GM12878 (cell line): Measurements from ENCODE around the gene CBLIF. TPM values are rescaled to one million over a fixed set of nuclear protein-coding genes. Genes with fewer than 3 reads are reported as not detected.

Experiments used
- ATAC-seq: fragments of 200-7000 bp; cut with Tn5 transposase; 3 replicates; pipeline ENCODE4 v1.9.1; 2020; ENCODE audit warnings: mild to moderate bottlenecking, moderate library complexity
- BruUV-seq: library from RNA; stranded (reverse); fragments of 400-500 nt; replicated peaks from 2 replicates; lab custom pipeline; 2021; lab: Mats Ljungman, UMichigan
- CTCF ChIA-PET: fragments of 300-600 bp; sonication (Branson Sonifier 250); formaldehyde crosslinking; extraction: SDS; loops from one replicate; lab custom pipeline; 2021; ENCODE audit warnings: inconsistent platforms; lab: Yijun Ruan, JAX
- POLR2A ChIA-PET: fragments of 350-600 bp; formaldehyde crosslinking; extraction: SDS; loops from one replicate; lab custom pipeline; 2021; ENCODE audit warnings: inconsistent platforms; lab: Charles Lee
- RAD21 ChIA-PET: fragments of 300-600 bp; sonication (Branson Sonifier 250); formaldehyde crosslinking; loops from one replicate; lab custom pipeline; 2023; ENCODE audit warnings: antibody characterized with exemption; ENCODE audit not compliant: unreplicated experiment; lab: Charles Lee
- SMC1A ChIA-PET: fragments of 300-600 bp; sonication (Branson Sonifier 250); formaldehyde crosslinking; loops from one replicate; lab custom pipeline; 2023; ENCODE audit not compliant: unreplicated experiment, uncharacterized antibody; lab: Charles Lee
- DNase-seq: peaks from one replicate; pipeline ENCODE4 v3.0.0-alpha.2; 2011; ENCODE audit warnings: low read depth, low spot score
- FAIRE-seq: peaks from 3 replicates; lab custom pipeline; 2011; peaks lifted over from hg19 to GRCh38; lab: Jason Lieb, UNC
- H2AFZ ChIP-seq: 2 replicates; pipeline ENCODE4 v1.6.0; 2011; ENCODE audit warnings: low read depth, low read length, control low read depth; ENCODE audit not compliant: control insufficient read depth
- H3K27ac ChIP-seq: 2 replicates; pipeline ENCODE4 v1.5.1; 2011; ENCODE audit warnings: control low read depth; ENCODE audit not compliant: control insufficient read depth, insufficient read depth
- H3K27me3 ChIP-seq, 2 experiments: replicated peaks in 1 of 2; 2 replicates each; pipeline versions ENCODE4 v1.6.0 to v1.6.1; 2011; ENCODE audit warnings: low read length in 1 of 2; ENCODE audit not compliant: control insufficient read depth in 2 of 2, insufficient read depth in 2 of 2
- H3K36me3 ChIP-seq, 2 experiments: 2 replicates each; pipeline ENCODE4 v1.5.1; 2011; ENCODE audit warnings: low read length in 1 of 2; ENCODE audit not compliant: control insufficient read depth in 2 of 2, insufficient read depth in 2 of 2
- H3K4me1 ChIP-seq: 2 replicates; pipeline ENCODE4 v1.6.1; 2011; ENCODE audit warnings: mild to moderate bottlenecking, low read length, moderate library complexity, mixed read lengths; ENCODE audit not compliant: control insufficient read depth, insufficient read depth
- H3K4me2 ChIP-seq: 2 replicates; pipeline ENCODE4 v1.6.0; 2011; ENCODE audit warnings: control low read depth; ENCODE audit not compliant: control insufficient read depth, insufficient read depth
- H3K4me3 ChIP-seq: fragments of 200-600 bp; sonication (generic); 2 replicates; pipeline ENCODE4 v1.5.1; 2016
- H3K79me2 ChIP-seq: 2 replicates; pipeline ENCODE4 v1.6.0; 2011; ENCODE audit warnings: low read length; ENCODE audit not compliant: control insufficient read depth, insufficient read depth
- H3K9ac ChIP-seq: 2 replicates; pipeline ENCODE4 v1.8.0; 2011; ENCODE audit warnings: low read length, control low read depth, mixed read lengths; ENCODE audit not compliant: control insufficient read depth, insufficient read depth
- H3K9me3 ChIP-seq: replicated peaks from 3 replicates; pipeline ENCODE4 v1.5.1; 2011; ENCODE audit warnings: mild to moderate bottlenecking, low read length; ENCODE audit not compliant: control insufficient read depth, insufficient read depth
- H4K20me1 ChIP-seq: 2 replicates; pipeline ENCODE4 v1.6.0; 2011; ENCODE audit not compliant: control insufficient read depth, insufficient read depth
- BACH1 ChIP-seq: fragments of 450-650 bp; IDR thresholded peaks from 2 replicates; pipeline ENCODE4 v1.6.1; 2017; ENCODE audit warnings: mild to moderate bottlenecking, borderline replicate concordance
- BHLHE40 ChIP-seq, 2 experiments: fragments of 450-650 bp in 1 of 2; IDR thresholded peaks; 2 replicates each; pipeline ENCODE4 v1.6.1; 2011 to 2017; ENCODE audit warnings: low read depth in 2 of 2, borderline replicate concordance in 1 of 2, improper control_type of control experiment in 1 of 2, low read length in 1 of 2, mild to moderate bottlenecking in 1 of 2
- BRCA1 ChIP-seq: IDR thresholded peaks from 2 replicates; pipeline ENCODE4 v1.6.1; 2011; ENCODE audit warnings: low read depth, low read length, improper control_type of control experiment
- CHD1 ChIP-seq: IDR thresholded peaks from 2 replicates; pipeline ENCODE4 v1.6.1; 2012; ENCODE audit warnings: low read depth, low read length, improper control_type of control experiment
- ETV6 ChIP-seq, 2 experiments: fragments of 450-650 bp in 1 of 2; IDR thresholded peaks in 1 of 2; conservative IDR thresholded peaks in 1 of 2; 2 replicates each; pipeline ENCODE4 v1.6.1; 2014; ENCODE audit warnings: antibody characterized with exemption in 1 of 2, borderline replicate concordance in 1 of 2, low read depth in 1 of 2, mild to moderate bottlenecking in 1 of 2, moderate library complexity in 1 of 2
- JUNB ChIP-seq: IDR thresholded peaks from 2 replicates; pipeline ENCODE4 v1.6.1; 2016; ENCODE audit warnings: antibody characterized with exemption, mild to moderate bottlenecking
- JUND ChIP-seq: IDR thresholded peaks from 2 replicates; pipeline ENCODE4 v1.6.1; 2012; ENCODE audit warnings: low read depth, mild to moderate bottlenecking, low read length, improper control_type of control experiment, moderate library complexity
- KLF5 ChIP-seq: fragments of 450-650 bp; IDR thresholded peaks from 2 replicates; pipeline ENCODE4 v1.6.1; 2014; ENCODE audit warnings: mild to moderate bottlenecking; ENCODE audit not compliant: partially characterized antibody
- MEF2A ChIP-seq: IDR thresholded peaks from 2 replicates; pipeline ENCODE4 v1.6.1; 2011; ENCODE audit warnings: low read depth, mild to moderate bottlenecking, low read length, moderate library complexity; ENCODE audit not compliant: insufficient read depth
- NFYA ChIP-seq: IDR thresholded peaks from 2 replicates; pipeline ENCODE4 v1.6.1; 2011; ENCODE audit warnings: low read depth, mild to moderate bottlenecking, low read length, improper control_type of control experiment, borderline replicate concordance
- PRDM15 ChIP-seq: fragments of 450-650 bp; formaldehyde crosslinking; IDR thresholded peaks from 2 replicates; pipeline ENCODE4 v1.4.0; 2020; ENCODE audit warnings: mild to moderate bottlenecking, moderate library complexity
- RUNX3 ChIP-seq: IDR thresholded peaks from 2 replicates; pipeline ENCODE4 v1.6.1; 2012; ENCODE audit warnings: low read length, inconsistent platforms
- SIN3A ChIP-seq: IDR thresholded peaks from 2 replicates; pipeline ENCODE4 v1.6.1; 2012; ENCODE audit warnings: low read depth, low read length, improper control_type of control experiment
- STAT1 ChIP-seq: fragments of 450-650 bp; conservative IDR thresholded peaks from 2 replicates; pipeline ENCODE4 v1.6.1; 2014; ENCODE audit warnings: antibody characterized with exemption, mild to moderate bottlenecking
- TARDBP ChIP-seq: IDR thresholded peaks from 2 replicates; pipeline ENCODE4 v1.6.1; 2016; ENCODE audit warnings: borderline replicate concordance
- ZNF24 ChIP-seq: fragments of 450-650 bp; IDR thresholded peaks from 2 replicates; pipeline ENCODE4 v1.6.1; 2017; ENCODE audit warnings: antibody characterized with exemption, mild to moderate bottlenecking
- WGBS: methylation state at CpG from one replicate; pipeline ENCODE4 v1.1.6; 2016; ENCODE audit warnings: low lambda C conversion rate; ENCODE audit not compliant: insufficient replicate concordance, insufficient coverage; ENCODE audit errors: missing lambda C conversion rate; 5-methylcytosine and 5-hydroxymethylcytosine counted together
- in situ Hi-C: fragments of 300-500 bp; cut with MboI; formaldehyde crosslinking; loops from 9 replicates; pipeline ENCODE4 v1.14.3; 2018; ENCODE audit warnings: mixed read lengths
- intact Hi-C: fragments of 100-400 bp; cut with micrococcal nuclease; formaldehyde crosslinking; loops from one replicate; pipeline ENCODE4 v1.14.2; 2022; ENCODE audit not compliant: unreplicated experiment
- polyA plus RNA-seq, 11 experiments: library from polyadenylated mRNA; depleted of rRNA in 4 of 11; unstranded in 6 of 11; stranded (reverse) in 5 of 11; fragments of >200 nt; fragmentation: Nextera tagmentation in 4 of 11; fragmentation: Illumina TruSeq in 1 of 11; extraction: Ambion mirVana in 4 of 11; extraction: Trizol in 1 of 11; gene quantifications; 1 replicate in 1 of 11; 2 replicates in 10 of 11; pipeline versions ENCODE4 v1.2.1 to v1.2.3, GENCODE V29; 2011 to 2016; ENCODE audit warnings: inconsistent platforms in 2 of 11, missing spikeins in 2 of 11, low read depth in 1 of 11
- total RNA-seq, 4 experiments: library from RNA; depleted of rRNA in 3 of 4; stranded (reverse); fragments of >200 nt in 3 of 4; fragmentation: Illumina TruSeq in 1 of 4; extraction: Trizol in 1 of 4; gene quantifications; 2 replicates each; pipeline versions ENCODE4 v1.2.1 to v1.2.3, GENCODE V29; 2013 to 2021
- TF ChIP-seq, protein P1 (sequence below): fragments of 450-650 bp; conservative IDR thresholded peaks from 2 replicates; pipeline ENCODE4 v1.6.1; 2017; ENCODE audit warnings: mild to moderate bottlenecking, moderate library complexity

Gene CBLIF
- total and polyA plus RNA-seq, 10 of the 15 experiments (the other 5 are each of a cell fraction or from before 2014, with no cell fraction given), result not detected

- no peak for TF ChIP-seq PRDM15 (CRISPR knock-in tag)
- no peak for TF ChIP-seq MEF2A
- TF ChIP-seq BHLHE40 (IDR thresholded peaks at IDR 0.05; ENCODE audit: borderline replicate concordance in 1 of 2, low read depth in 2 of 2, low read length in 1 of 2), result no peak
- TF ChIP-seq JUND, result no peak
- TF ChIP-seq RUNX3, result no peak
- no peak for TF ChIP-seq KLF5
- TF ChIP-seq NFYA, result no peak
- TF ChIP-seq JUNB, result no peak
- TF ChIP-seq BRCA1, result no peak
- TF ChIP-seq STAT1, result no peak
- TF ChIP-seq SIN3A, result no peak
- no peak for TF ChIP-seq CHD1
- TF ChIP-seq BACH1, result no peak
- TF ChIP-seq ZNF24, result no peak
- TF ChIP-seq ETV6 (conservative IDR thresholded peaks at IDR 0.05 in 1 of 2, IDR thresholded peaks at IDR 0.05 in 1 of 2; ENCODE audit: borderline replicate concordance in 1 of 2, low read depth in 1 of 2), result no peak
- TF ChIP-seq TARDBP, result no peak
- TF ChIP-seq, protein P1, sequence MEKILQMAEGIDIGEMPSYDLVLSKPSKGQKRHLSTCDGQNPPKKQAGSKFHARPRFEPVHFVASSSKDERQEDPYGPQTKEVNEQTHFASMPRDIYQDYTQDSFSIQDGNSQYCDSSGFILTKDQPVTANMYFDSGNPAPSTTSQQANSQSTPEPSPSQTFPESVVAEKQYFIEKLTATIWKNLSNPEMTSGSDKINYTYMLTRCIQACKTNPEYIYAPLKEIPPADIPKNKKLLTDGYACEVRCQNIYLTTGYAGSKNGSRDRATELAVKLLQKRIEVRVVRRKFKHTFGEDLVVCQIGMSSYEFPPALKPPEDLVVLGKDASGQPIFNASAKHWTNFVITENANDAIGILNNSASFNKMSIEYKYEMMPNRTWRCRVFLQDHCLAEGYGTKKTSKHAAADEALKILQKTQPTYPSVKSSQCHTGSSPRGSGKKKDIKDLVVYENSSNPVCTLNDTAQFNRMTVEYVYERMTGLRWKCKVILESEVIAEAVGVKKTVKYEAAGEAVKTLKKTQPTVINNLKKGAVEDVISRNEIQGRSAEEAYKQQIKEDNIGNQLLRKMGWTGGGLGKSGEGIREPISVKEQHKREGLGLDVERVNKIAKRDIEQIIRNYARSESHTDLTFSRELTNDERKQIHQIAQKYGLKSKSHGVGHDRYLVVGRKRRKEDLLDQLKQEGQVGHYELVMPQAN, result no peak
- no peak overlapping the region for H3K4me3 ChIP-seq
- no peak overlapping the region for H3K27ac ChIP-seq
- H3K27me3 ChIP-seq, result no peaks in the 10 kb centered on the region
- no peaks in the 10 kb centered on the region for H4K20me1 ChIP-seq
- H3K4me2 ChIP-seq, result no peak overlapping the region
- POLR2A ChIA-PET, result no interaction called here
- H3K9ac ChIP-seq, result no peak overlapping the region
- CTCF ChIA-PET, result no interaction called here
- SMC1A ChIA-PET, result no interaction called here
- no peak for ATAC-seq
- BruUV-seq, result no TSS peak
- whole genome bisulfite sequencing, result 0% methylated on average over 2 of the region's 2 CpGs
- H2AFZ ChIP-seq, result no peak overlapping the region
- no peaks in the 10 kb centered on the region for H3K79me2 ChIP-seq
- H3K9me3 ChIP-seq, result peaks cover 2% of the 10 kb centered on the region; the same call in 2 of the 3 replicates
- RAD21 ChIA-PET, result no interaction called here
- H3K4me1 ChIP-seq, result no peaks in the 10 kb centered on the region
- intact Hi-C loops (no loop called here), in situ Hi-C loops (no loop called here)
- H3K36me3 ChIP-seq, result no peaks in the 10 kb centered on the region
- FAIRE-seq, result no peak
- no peak for DNase-seq
Measured at GRCh38 chr11:59782080-59782479, 63.2 kb downstream of the CBLIF start.
